B cell (primary cell): ENCODE measurements around the gene HSD17B2.

Experiments
- EZH2 ChIP-seq: IDR thresholded peaks from 2 replicates; pipeline ENCODE4 v1.6.1; 2012; ENCODE audit warnings: borderline replicate concordance, low read depth, mild to moderate bottlenecking, moderate library complexity, low read length; ENCODE audit not compliant: insufficient read depth, poor library complexity, severe bottlenecking
- TF ChIP-seq, protein P1 (sequence below): fragments of 200-600 bp; IDR thresholded peaks from one replicate; pipeline ENCODE4 v1.8.0; 2022; ENCODE audit warnings: antibody characterized with exemption, mild to moderate bottlenecking

DNA sequence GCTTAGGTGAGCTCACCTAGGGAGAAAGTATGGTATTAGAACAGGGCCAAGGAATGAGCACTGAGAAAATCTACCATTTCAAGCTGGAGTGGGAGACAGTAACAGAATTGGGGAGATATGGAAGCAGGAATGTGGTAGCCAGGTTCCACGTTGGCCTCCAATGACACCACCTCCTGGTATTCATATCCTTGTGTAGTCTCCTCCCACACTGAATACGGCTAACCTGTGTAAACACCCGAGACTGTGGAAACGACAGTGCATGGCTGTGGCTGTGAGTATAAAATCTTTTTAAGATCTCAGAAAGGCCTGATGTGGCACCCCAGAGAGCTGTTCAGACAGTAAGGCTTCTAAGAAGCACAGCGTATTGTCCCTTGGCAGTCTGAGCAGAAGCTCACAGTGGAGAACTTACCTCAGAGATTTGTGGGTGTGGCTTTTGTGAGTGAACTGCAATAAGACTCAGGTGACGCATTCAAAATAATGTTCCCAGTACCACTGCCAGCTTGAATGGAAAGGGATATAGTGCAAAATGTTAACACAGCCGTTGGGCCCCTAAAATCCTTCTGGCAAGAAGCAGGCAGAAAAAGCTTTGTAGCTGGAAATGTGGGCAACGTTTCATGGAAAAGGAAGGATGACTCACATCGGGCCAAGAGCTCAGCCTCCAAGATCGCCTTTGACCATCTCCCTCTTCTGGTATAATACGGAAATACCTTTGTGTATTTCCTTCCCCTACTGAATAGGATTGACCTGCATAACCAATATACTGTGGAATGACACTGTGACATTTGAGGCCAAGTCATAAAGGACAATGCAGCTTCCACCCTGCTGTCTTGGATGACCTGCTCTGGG is 38.2 kb upstream of the HSD17B2 start:
- TF ChIP-seq, protein P1, sequence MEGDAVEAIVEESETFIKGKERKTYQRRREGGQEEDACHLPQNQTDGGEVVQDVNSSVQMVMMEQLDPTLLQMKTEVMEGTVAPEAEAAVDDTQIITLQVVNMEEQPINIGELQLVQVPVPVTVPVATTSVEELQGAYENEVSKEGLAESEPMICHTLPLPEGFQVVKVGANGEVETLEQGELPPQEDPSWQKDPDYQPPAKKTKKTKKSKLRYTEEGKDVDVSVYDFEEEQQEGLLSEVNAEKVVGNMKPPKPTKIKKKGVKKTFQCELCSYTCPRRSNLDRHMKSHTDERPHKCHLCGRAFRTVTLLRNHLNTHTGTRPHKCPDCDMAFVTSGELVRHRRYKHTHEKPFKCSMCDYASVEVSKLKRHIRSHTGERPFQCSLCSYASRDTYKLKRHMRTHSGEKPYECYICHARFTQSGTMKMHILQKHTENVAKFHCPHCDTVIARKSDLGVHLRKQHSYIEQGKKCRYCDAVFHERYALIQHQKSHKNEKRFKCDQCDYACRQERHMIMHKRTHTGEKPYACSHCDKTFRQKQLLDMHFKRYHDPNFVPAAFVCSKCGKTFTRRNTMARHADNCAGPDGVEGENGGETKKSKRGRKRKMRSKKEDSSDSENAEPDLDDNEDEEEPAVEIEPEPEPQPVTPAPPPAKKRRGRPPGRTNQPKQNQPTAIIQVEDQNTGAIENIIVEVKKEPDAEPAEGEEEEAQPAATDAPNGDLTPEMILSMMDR: no peak
- TF ChIP-seq EZH2: no peak
